Lung microvascular endothelial cell (primary cell): ENCODE measurements around the gene SH2D7. TPM values are rescaled to one million over a fixed set of nuclear protein-coding genes. Genes with fewer than 3 reads are reported as not detected.

ENCODE experiments used
- DNase-seq, 2 donors: peaks; one replicate each; pipeline versions ENCODE4 v3.0.0 to v3.0.0-alpha.2; 2010; ENCODE audit warnings: low read depth in 2 of 2
- total RNA-seq: library from RNA; depleted of rRNA; stranded (reverse); fragments of >200 nt; gene quantifications from 2 replicates; pipeline ENCODE4 v1.2.1, GENCODE V29; 2014

SH2D7 gene
- total RNA-seq, 1 donor from 2014 or later, result not detected

- DNase-seq, result peak in 1 of 2 donors; percentile 17
These were observed 11.2 kb downstream of the SH2D7 start for GRCh38 chr15:78103406-78104118.

GRCh38 chr15:78104119-78104479 lies 11.7 kb downstream of the SH2D7 start:
- DNase-seq, result no peak

GRCh38 chr15:78104566-78105475 lies 12.5 kb downstream of the SH2D7 start:
- no peak for DNase-seq

GRCh38 chr15:78105476-78106241 lies 13.3 kb downstream of the SH2D7 start:
- peak in 1 of 2 donors; percentile 77 for DNase-seq

GRCh38 chr15:78107471-78107870 lies 15.1 kb downstream of the SH2D7 start:
- no peak for DNase-seq

- DNase-seq, result peak; percentile 89 to 94
These were observed 16.1 kb downstream of the SH2D7 start for GRCh38 chr15:78108300-78109084.

GRCh38 chr15:78109156-78109555 lies 16.8 kb downstream of the SH2D7 start:
- DNase-seq, result no peak

GRCh38 chr15:78110096-78110495 lies 17.7 kb downstream of the SH2D7 start:
- DNase-seq, result no peak

- DNase-seq, result no peak
These were observed 18.6 kb downstream of the SH2D7 start for GRCh38 chr15:78110916-78111475.

GRCh38 chr15:78111788-78112187 lies 19.4 kb downstream of the SH2D7 start:
- DNase-seq, result no peak

GRCh38 chr15:78112551-78112950 lies 20.2 kb downstream of the SH2D7 start:
- no peak for DNase-seq

GRCh38 chr15:78120523-78120922 lies 28.2 kb downstream of the SH2D7 start:
- DNase-seq, result no peak

GRCh38 chr15:78125267-78125666 lies 32.9 kb downstream of the SH2D7 start:
- no peak for DNase-seq

GRCh38 chr15:78127882-78128281 lies 35.5 kb downstream of the SH2D7 start:
- DNase-seq, result no peak

- no peak for DNase-seq
These were observed 36.9 kb downstream of the SH2D7 start for GRCh38 chr15:78129077-78129750.

- DNase-seq, result no peak
These were observed 37.5 kb downstream of the SH2D7 start for GRCh38 chr15:78129751-78130287.

GRCh38 chr15:78130466-78131294 lies 38.3 kb downstream of the SH2D7 start:
- no peak for DNase-seq

- DNase-seq, result peak; percentile 52 to 68
These were observed 39.1 kb downstream of the SH2D7 start, which contains the start of gene CIB2 for GRCh38 chr15:78131295-78132061. Gene CIB2, minus strand, starts transcription at chr15:78131445. Its CDS starts 230 bp downstream, at chr15:78131215.
